NCI-H146 (cell line): ENCODE data around the gene RNU6-8.
A peak's percentile ranks its signal among the peaks of the same experiment; 100 is the strongest.

Experiments
- DNase-seq: peaks from one replicate; lab custom pipeline; 2025; lab: John Stamatoyannopoulos, UW

The RNU6-8 gene

DNA sequence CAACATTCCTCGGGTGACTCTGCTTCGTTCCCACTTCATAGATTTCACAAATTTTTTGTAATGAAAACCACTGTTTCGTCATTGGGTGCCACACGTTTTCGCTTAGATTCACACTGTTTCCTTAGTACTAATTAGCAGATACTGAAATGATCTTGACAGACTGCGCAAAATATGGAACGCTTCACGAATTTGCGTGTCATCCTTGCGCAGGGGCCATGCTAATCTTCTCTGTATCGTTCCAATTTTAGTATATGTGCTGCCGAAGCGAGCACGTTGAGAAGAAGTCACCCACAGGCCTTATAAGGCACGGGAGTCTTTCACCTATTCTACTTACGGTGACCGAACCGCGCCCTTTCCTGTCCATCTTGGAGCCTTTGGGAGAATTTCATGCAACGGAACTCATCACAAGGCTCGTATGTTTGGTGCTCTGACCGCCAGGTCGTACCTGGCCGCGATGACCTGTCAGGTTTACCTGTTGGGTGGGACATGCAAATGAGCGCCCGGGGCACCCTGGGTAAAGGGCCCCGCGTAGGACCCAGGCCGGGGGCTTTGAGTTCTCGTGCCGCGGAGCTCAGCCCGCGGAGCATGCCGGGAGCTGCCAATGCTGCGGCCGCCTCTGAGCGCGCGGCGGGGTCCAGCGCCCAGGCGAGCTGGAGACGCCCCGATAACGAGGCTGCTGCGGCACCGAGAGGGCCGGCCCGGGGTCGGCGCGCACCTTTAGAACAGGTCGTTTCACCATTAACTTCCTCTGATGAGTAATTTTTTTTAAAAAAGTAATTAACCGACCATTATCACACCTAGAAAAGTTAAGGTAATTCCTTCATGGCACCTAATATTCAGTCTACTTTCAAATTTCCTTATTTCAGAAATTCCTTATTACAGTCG, at the start of gene RNU6-8:
TSS of gene RNU6-8 (minus strand) at position 272 of the 885 bp plus-strand sequence.
- peak; percentile 91 for DNase-seq

DNA sequence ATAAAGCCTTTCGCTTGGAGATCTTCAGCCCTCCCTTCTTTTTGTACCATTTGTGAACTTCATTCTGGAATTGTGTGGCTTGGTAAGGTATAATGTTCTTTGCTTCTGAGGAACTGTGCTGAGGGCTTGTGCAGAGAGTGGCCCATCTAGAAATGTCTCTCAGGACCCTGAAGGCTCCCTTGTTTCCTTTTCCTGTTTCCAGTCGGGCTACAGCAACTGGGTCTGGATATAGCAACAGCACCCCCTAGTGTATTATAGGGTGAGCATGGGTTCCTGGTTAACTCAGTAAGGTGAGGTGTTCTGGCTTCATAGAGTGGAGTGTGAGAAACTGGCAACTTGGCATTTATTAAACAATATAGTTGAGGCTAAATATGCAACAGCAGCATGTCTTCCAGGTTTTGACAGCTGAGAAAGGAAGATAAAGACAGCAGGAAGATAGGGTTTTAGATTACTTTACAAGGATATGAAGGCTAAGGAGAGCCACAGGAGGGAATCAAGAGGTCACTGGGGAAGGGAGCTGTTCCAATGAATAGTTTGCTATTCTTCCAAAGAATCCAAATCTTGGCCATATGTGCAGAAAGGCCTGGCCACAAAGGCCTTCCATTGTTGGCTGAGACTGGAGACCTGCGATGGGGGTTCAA, 49.1 kb upstream of the RNU6-8 start:
- DNase-seq = peak; percentile 64

DNA sequence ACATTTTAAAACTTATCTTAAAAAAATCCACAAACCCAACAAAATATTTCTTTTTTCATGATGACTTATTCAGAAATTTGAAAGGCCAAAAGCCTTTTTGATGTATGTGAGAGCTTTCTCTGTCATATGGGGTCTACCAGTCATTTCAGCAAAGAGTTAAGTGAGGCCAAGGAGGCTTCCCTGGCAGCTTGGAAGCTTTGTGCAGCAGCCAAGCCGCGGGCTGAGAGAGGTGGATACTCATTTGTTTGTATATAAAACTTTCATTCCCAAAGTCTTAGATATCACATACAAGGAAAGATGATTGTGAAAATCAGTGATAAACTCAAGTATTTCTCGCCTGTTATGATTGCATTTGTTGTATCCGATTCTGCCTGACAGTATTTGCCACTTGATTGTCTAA, 48.5 kb upstream of the RNU6-8 start:
- DNase-seq = no peak

- DNase-seq = no peak
Measured at GRCh38 chr14:32250681-32251080, 47.6 kb upstream of the RNU6-8 start.

DNA sequence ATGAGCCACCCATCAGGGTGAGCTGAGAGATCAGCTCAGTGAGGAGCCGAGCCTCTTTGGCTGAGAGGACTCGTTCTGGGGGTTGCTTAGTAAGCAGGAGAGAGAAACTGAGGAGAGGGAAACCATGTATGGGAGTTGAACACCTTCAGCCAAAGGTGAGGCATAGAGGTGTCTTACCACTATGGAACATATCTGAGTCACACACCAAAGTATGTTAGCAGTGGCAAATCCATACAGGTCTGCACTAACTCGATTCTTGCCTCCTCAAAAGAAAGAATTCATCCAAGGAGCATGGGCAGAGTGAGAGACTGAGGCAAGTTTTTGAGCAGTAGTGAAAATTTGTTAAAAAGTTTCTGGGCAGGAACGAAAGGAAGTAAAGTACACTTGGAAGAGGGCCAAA, 46.7 kb upstream of the RNU6-8 start:
- DNase-seq = no peak

DNA sequence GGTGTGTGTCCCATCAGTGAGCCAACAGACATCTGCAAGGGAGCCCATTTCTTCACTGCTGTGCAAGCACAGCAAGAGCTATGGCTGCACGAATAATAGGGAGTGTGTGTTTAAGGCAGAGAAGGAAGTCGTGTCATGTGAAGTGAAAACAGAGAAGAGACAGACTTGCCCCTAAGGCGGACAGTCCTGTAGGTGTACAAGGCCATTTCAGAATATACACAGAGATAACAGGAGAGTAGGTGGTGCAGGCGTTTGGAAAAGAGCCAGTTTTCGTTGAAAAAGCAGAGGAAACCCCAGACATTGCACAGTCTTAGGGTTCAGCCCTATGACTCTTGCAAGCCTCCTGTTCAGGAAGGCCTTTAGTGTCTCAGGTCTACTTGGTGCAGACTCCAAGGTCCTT, 46.3 kb upstream of the RNU6-8 start:
- DNase-seq = no peak

DNA sequence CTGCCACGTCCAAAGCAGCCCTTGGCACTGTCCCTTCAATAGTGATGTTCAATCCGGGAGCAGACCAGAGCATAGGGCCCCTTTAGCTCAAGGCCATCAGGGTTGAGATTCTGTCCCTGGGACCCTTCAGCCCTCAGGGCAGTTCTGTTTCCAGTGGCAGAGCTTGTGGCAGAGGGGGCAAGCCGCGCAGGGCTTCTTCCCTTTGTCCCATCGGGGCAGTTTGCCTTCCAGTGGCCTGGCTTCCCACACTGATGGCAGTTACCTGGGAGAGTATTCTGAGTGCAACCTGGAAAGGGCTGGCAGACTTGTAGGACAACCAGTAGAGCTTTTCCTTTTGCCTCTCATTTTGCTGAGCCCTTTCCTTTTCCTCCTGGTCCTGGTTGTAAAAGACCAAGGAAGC, 43.7 kb upstream of the RNU6-8 start:
- DNase-seq = no peak

DNA sequence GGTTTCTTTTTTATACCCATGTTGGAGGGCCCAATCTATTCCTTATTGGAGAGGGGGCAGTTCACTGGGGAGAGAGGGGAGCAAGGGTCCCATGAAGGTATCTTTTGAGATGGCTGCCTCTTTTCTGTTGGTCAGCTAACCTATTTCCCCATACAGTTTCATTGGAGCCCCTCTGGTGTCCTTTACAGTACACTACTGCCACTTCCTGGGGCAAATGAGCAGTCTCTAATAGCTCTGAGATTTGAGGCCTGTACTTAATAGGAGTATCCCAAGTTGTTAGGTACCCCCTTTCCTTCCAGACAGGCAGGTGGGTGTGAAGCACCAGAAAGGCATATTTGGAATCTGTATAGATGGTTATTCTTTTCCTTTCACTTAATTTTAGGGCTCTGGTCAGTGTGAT, 41.3 kb upstream of the RNU6-8 start:
- no peak for DNase-seq

- no peak for DNase-seq
Measured at GRCh38 chr14:32233260-32233659, 30.2 kb upstream of the RNU6-8 start.

DNA sequence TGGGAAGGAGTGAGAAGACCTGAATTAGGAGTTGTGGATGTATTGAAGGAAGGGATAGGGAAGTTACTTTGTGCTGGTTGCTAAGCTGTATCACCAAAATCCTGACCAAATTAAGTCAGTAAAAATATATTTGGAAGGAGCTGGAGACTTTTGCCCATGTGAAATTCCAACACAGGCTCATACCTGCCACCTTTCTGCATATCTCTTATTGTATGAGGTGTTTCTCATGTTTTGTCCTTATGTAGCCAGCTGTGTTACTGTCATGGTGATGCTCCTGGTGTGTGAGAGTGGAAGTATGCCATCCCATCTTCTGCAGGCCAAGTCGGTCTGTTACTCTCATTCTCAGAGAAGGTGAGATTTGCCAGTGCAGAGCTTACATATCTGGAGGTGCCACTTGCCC, 29.4 kb upstream of the RNU6-8 start:
- DNase-seq = no peak

DNA sequence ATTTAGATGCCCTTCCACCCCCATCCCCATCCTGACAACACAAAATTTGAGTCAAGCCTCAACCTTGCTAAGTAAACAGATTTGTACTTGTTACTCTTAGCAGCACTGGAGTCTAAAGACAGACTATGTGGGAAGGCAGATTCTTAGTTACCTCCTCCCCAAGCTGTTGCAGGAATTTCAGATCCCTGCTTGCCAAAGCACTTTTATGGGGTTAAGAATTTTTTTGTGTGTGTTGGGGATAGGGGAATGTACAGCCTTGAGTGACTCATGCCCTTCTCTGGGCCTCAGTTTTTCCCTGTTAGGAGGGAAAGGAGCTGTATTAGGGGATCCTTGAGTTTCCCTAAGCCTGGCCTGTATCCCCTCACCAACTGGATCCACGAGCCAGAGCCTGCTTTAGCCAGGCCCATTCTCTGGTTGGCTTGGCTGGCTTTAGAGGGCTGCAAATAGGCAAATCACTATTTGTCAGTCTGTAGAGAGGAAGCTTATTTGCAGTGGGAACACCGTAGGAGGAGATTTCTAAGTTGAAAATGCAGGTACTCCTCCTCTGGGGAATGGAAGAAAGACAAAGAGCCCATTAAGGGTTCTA, 27.7 kb upstream of the RNU6-8 start:
- DNase-seq = no peak

DNA sequence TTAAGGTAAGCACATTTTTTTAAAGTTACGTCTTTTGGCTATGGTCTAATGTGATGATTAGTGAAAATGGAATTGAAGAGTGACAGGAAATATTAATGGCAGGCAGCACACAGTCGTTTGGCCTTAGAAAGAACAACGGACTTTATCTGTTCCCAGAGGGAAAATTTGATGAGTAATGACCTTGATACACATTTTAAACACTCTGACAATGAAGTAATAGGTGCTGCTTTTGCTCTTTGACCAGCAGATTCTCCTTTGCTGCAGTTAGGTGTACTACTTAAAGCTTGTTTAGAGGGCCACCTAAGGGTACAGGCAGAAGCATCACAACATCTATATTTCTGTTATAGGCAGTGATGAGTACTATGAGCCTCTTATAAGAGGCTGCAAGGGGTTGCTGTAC, 27.1 kb upstream of the RNU6-8 start:
- no peak for DNase-seq

DNA sequence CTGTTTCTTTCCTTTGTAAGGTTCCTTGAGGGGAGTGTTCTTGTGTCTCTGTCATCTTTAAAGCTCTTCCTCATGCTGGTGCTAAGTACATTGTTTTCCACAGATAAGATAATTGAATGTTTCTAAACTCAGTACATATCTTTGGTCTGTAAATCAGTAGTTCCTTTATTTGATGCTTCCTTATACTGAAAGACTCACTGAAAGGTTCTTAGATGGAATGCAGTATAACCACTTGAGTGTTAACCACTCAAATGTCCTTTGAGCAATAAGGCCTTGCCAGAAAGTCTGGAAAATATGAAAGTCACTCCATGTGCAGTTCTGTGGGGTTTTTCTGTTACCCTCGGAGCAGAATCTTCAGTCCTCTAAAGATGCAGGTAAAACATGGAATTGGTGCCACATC, 23.0 kb upstream of the RNU6-8 start:
- no peak for DNase-seq

DNA sequence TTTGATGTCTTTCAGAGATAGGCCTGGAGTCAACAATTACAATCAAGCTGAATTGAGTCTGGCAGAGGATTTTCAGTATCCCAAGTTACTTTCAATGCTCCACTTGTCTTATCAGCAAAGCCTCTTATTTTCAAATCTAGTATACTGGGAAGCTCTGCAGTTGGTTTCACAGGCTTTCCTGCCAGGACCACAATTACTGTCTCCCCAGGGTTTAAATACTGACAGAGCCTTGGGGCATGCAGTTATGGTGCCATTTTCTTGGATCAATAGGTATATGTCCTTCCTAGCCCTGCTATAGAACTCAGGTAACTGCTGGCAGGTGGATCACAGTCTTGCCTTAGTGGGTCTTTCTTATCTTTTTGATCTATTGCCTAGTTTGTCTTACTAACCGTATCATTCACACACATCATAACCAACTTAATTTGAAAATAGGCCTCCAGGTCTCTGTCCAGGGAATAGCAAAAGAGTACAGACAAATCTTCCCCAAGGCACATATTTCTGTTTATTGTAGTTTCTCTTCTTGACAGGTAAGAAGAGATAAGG, 22.4 kb upstream of the RNU6-8 start:
- peak; percentile 34 for DNase-seq

GRCh38 chr14:32224737-32225377, 21.8 kb upstream of the RNU6-8 start:
- DNase-seq = peak; percentile 70

- DNase-seq = peak; percentile 35
Measured at GRCh38 chr14:32217301-32217700, 14.2 kb upstream of the RNU6-8 start.

DNA sequence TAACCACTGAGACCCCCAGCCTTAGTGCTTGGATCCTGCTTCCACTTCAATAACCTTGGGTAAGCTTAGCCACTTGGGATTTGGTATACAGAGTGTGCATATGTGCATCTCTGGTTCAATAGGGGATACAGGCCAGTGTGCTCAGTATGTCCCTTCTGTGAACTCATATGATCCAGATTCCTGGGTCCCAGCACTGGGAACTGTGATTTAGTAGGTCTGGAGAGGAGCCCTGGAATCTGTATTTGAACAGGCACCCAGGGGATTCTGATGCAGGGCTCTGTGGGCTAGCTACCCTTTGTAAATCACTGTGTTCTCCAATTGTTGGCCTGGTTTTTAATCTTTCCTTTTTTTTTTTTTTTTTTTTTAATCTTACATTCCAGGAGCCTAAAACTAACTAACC, 9.8 kb upstream of the RNU6-8 start:
- no peak for DNase-seq

- no peak for DNase-seq
Measured at GRCh38 chr14:32211068-32211404, 8.0 kb upstream of the RNU6-8 start.

DNA sequence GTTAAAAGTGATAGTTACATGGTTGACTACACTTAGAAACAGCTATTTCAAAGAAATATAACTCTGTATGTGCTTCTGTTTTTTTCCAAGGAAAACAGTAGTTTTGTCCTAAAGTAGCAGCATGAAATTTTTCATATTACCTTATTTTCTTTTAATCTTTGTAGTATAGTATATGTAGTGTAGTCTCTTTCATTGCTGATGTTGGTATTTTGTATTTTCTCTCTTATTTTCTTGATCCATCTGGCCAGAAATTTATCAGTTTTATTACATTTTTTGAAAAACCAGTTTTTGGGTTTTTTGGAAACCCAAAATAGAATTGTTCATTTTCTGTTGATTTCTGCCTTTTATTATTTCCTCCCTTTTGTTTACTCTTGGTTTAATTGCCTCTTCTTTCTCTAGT, 6.4 kb upstream of the RNU6-8 start:
- DNase-seq = no peak

DNA sequence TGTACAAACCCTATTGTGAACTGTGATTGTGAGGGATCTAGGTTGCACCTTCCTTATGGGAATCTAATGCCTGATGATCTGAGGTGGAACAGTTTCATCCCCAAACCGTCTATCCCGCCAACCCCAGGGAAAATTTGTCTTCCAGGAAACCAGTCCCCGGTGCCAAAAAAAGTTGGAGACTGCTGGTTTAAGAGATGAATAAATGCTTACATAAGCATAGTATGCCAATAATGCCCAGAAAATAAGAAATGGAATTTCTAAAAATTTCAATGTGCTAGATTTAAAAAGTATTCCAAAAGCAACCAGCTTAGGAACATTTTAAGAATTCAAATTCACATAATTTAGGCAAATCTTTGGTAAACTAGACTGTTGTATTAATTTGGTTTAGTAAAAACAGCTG, 5.4 kb upstream of the RNU6-8 start:
- no peak for DNase-seq

GRCh38 chr14:32206552-32206951, 3.5 kb upstream of the RNU6-8 start:
- DNase-seq = no peak

GRCh38 chr14:32205984-32206383, 2.9 kb upstream of the RNU6-8 start:
- DNase-seq = peak; percentile 33

GRCh38 chr14:32205554-32205953, 2.5 kb upstream of the RNU6-8 start:
- DNase-seq = no peak
